GM19351 (cell line): ENCODE measurements around the gene MCM5.
"Not testable (repeated sequence)": the region's sequence is repeated elsewhere in the genome, so short reads cannot be mapped to it uniquely, and the experiment has no call there.

Source experiments
- ATAC-seq: cut with Tn5 transposase; IDR thresholded peaks from one replicate; pipeline ENCODE4 v1.9.1; 2021; ENCODE audit warnings: mild to moderate bottlenecking, moderate library complexity; ENCODE audit not compliant: unreplicated experiment

The MCM5 gene

DNA sequence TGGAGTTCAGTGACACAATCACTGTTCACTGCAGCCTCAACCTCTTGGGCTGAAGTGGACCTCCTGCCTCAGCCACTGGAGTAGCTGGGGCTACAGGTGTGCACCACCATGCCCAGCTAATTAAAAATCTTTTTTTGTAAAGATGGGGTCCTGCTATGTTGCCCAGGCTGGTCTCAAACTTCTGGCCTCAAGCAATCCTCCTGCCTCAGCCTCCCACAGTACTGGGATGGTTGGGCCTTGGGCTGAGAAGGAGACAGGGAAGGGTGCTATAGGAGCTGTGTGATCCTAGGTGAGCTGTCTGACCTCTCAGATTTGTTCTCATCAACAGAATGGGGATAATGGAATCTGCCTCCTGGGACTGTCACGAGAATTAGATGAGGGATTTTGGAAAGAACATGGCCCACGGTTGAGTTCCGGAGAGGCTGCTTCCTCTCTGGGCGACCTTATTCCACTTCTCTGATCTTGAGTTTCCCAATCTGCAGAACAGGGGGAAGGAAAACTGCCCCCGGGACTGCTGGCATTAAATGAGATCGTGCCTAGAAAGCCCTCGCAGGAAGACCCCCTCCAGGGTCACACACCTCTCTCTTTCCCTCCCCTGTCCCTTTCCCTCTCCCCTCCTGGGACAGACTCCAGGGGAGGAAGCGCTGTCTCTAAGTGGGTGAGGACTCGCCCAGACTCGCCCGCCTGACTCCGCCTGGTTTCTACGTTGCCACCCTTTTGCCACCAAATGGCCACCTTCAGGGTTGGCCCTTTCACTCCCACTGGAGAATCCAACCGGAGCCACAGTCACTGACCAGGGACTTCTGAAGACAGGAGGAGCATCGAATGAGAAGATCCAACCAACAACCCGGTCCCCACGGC lies 50.1 kb downstream of the MCM5 start:
- no peak for ATAC-seq

DNA sequence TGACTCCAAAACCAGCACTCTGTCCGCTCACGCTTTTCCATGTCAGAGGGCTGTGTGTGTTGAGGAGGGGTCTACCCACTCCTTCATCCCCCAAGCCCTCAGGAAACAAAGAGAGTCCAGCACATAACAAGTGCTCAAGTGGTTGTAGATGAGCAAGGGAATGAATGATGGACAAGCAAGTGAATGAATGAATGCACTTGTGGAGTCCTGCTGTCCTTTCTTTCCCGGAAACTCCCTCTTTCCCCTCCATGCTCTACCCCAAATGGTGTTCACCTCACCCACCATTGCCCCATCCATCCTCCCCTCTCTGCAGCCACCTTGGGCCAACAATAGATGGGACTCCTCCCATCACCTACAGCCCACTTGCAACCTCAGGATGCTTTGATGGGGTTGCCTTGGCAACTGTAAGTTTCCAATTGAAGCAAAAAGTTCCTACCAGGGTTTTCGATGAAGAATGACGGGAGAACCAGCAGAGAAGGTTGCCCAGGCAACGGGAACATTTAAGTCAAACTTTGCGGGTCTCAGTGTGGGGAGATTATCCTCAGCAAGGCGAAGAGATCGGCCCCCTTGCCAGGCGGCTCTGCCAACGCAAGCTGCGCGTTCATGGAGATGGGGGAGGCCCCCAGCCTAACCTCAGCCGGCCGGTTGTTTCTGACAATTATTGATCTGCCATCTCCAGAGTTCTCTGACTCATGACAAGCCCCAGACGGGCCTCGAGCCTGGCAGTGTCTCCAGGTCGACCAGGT lies 51.1 kb downstream of the MCM5 start:
- no peak for ATAC-seq

GRCh38 chr22:35451592-35451991 lies 51.7 kb downstream of the MCM5 start:
- ATAC-seq, result no peak

- no peak for ATAC-seq
Measured at GRCh38 chr22:35452351-35452781, 52.4 kb downstream of the MCM5 start.

- ATAC-seq, result no peak
Measured at GRCh38 chr22:35452810-35453743, 53.1 kb downstream of the MCM5 start.

- ATAC-seq, result no peak
Measured at GRCh38 chr22:35454416-35455054, 54.6 kb downstream of the MCM5 start.

DNA sequence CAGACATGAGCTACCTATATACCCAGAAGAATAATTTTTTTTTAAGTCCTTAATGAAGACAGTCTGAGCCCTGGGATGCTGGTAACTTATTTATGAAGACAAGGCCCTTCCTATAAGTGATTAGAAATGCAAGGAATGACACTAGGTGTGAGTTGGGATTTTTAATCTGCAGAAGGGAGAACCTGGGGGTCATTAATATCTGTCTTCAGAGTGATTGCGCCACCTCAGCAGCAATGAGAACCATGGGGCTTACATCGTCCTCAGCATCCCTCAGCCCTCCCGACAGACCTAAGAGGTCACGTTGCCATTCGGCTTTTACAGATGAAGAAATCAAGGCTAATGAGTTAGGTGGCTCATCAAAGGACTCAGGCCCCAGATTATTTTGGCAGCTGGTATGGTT lies 55.6 kb downstream of the MCM5 start:
- no peak for ATAC-seq

GRCh38 chr22:35456757-35457156 lies 56.8 kb downstream of the MCM5 start:
- no peak for ATAC-seq

GRCh38 chr22:35457729-35458546 lies 58.0 kb downstream of the MCM5 start:
- no peak for ATAC-seq

- ATAC-seq, result no peak
Measured at GRCh38 chr22:35458547-35459422, 58.8 kb downstream of the MCM5 start.

- ATAC-seq, result no peak
Measured at GRCh38 chr22:35459423-35459894, 59.5 kb downstream of the MCM5 start.

DNA sequence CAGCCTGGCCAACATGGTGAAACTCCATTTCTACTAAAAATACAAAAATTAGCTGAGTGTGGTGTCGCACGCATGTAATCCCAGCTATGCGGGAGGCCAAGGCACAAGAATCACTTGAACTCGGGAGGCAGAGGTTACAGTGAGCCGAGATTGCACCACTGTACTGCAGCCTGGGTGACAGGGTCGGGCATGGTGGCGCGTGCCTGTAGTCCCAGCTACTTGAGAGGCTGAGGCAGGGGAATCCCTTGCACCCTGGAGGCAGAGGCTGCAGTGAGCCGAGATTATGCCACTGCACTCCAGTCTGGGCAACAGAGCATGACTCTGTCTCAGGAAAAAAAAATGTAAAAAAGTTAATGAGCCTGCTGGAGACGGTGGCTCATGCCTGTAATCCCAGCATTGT lies 60.0 kb downstream of the MCM5 start:
- not testable (repeated sequence) for ATAC-seq

GRCh38 chr22:35460688-35461087 lies 60.7 kb downstream of the MCM5 start:
- no peak for ATAC-seq

DNA sequence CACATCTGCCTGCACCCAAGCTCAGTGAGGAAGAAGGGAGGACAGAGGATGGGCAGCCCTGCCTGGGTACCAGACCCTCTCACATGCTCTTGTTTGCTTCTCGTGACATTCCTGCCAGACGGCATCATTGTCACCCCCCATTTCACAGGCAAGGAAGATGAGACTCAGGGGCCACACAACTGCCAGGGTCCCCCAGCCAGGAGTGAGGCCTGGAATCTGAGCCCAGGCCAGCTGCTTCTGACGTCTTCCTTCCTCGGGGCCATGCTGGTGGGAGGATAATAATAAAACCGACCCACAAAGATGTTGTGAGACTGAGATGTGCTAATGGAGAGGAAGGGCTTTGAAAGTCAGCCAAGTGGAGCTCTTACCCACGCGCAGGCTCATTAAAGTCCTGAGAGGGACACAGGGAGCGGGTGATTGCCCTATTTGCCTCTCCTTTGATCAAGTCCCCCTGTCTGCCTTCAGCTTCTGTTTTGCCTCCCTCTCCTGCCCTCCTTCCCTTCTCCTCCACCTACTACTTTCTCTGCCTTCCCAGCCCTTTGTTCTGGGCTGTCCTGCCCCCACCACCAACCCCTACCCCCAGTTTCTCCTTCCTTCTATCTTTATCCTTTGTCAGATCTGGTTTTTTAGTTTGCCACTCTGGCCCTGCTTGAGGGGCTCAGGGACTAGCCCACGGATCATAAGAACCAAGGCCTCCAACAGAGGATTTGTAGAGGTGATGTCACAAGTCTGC lies 62.7 kb downstream of the MCM5 start:
- ATAC-seq, result no peak

GRCh38 chr22:35463231-35463933 lies 63.4 kb downstream of the MCM5 start:
- no peak for ATAC-seq

- no peak for ATAC-seq
Measured at GRCh38 chr22:35464399-35464798, 64.5 kb downstream of the MCM5 start.

DNA sequence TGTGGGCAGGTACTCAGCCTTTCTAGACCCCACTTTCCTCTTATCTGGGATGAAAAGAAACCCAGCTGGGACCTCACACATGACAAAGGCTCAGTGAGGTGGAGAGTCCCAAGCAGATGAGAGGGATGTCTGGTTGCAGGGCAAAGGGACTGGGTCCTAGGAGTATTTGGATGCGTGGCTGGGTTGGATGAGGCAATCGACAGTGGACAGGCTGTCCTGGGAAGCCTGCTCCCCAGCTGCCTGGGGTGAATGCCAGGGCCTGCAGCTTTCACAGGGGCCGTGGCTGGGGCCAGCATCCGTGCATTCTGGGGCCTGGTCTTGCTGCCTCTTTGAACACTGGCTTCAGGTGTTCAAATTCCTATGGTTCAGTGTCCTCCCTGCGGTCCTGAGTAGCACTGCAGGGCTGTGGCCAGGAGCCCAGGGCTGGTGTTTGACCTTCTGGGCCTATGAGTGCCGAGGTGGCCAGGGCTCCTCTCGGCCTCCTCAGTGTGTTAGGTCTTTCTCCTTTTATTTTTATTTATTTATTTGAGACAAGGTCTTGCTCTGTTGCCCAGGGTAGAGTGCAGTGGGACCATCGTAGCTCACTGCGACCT lies 65.3 kb downstream of the MCM5 start:
- ATAC-seq, result no peak
